ENCODE results near the gene RNF207. TPM values are rescaled to one million over a fixed set of nuclear protein-coding genes. Genes with fewer than 3 reads are reported as not detected.

Gene RNF207
- total and polyA plus RNA-seq, 2 donors (not counting 1 experiment from before 2014, with no cell fraction given) = 2.6 to 17.2 TPM

GRCh38 chr1:6158181-6158580 is 47.7 kb upstream of the RNF207 start:
- H3K9ac ChIP-seq (ENCODE audit: insufficient read depth, low read length) = no peak overlapping the region

GRCh38 chr1:6162341-6162740 is 43.6 kb upstream of the RNF207 start:
- Histone ChIP-seq H3K9me3 (ENCODE audit: control insufficient read depth, insufficient read depth, low read depth, low read length) (no peaks in the 10 kb centered on the region), H3K4me1 (ENCODE audit: control insufficient read depth, extremely low read depth, insufficient read depth, low read length) (no peaks in the 10 kb centered on the region), H4K20me1 (ENCODE audit: control insufficient read depth, extremely low read depth, insufficient read depth, low read length) (no peaks in the 10 kb centered on the region), H3K36me3 (ENCODE audit: control insufficient read depth, insufficient read depth, low read length) (no peaks in the 10 kb centered on the region), H3K79me2 (ENCODE audit: control insufficient read depth, insufficient read depth, low read length) (no peaks in the 10 kb centered on the region), H3K4me2 (ENCODE audit: extremely low read depth, insufficient read depth, low read length) (no peak overlapping the region), H3K27me3 (ENCODE audit: control insufficient read depth, insufficient read depth, low read length) (no peaks in the 10 kb centered on the region), H2AFZ (ENCODE audit: low read length) (no peak overlapping the region), H3K4me3 (replicated peaks in 1 of 4; ENCODE audit: control extremely low read depth in 1 of 4, insufficient read depth in 1 of 4, low read depth in 3 of 4, low read length in 4 of 4) (no peak overlapping the region), H3K9ac (ENCODE audit: insufficient read depth, low read length) (no peak overlapping the region), H3K27ac (ENCODE audit: insufficient read depth, low read length) (no peak overlapping the region)
- no peak for DNase-seq (ENCODE audit: low read depth in 2 of 2)
- no peak for TF ChIP-seq EZH2 (IDR thresholded peaks at IDR 0.05; ENCODE audit: low read length, missing control alignments)
- TF ChIP-seq CTCF (conservative IDR thresholded peaks at IDR 0.05 in 1 of 2, IDR thresholded peaks at IDR 0.05 in 1 of 2; ENCODE audit: low read depth in 1 of 2, low read length in 2 of 2) = no peak

More at GRCh38 chr1:6158181-6158580, 47.7 kb upstream of the RNF207 start:
- no peak overlapping the region for H3K4me2 ChIP-seq (ENCODE audit: extremely low read depth, insufficient read depth, low read length)
- no peaks in the 10 kb centered on the region for H3K36me3 ChIP-seq (ENCODE audit: control insufficient read depth, insufficient read depth, low read length)
- no peak overlapping the region for H2AFZ ChIP-seq (ENCODE audit: low read length)
- H3K9me3 ChIP-seq (ENCODE audit: control insufficient read depth, insufficient read depth, low read depth, low read length) = no peaks in the 10 kb centered on the region
- no peak for DNase-seq (ENCODE audit: low read depth in 2 of 2)
- no peak overlapping the region for H3K27ac ChIP-seq (ENCODE audit: insufficient read depth, low read length)
- H4K20me1 ChIP-seq (ENCODE audit: control insufficient read depth, extremely low read depth, insufficient read depth, low read length) = no peaks in the 10 kb centered on the region
- H3K79me2 ChIP-seq (ENCODE audit: control insufficient read depth, insufficient read depth, low read length) = no peaks in the 10 kb centered on the region
- H3K4me1 ChIP-seq (ENCODE audit: control insufficient read depth, extremely low read depth, insufficient read depth, low read length) = no peaks in the 10 kb centered on the region
- TF ChIP-seq EZH2 (IDR thresholded peaks at IDR 0.05; ENCODE audit: low read length, missing control alignments) (no peak), CTCF (conservative IDR thresholded peaks at IDR 0.05 in 1 of 2, IDR thresholded peaks at IDR 0.05 in 1 of 2; ENCODE audit: low read depth in 1 of 2, low read length in 2 of 2) (no peak)
- no peaks in the 10 kb centered on the region for H3K27me3 ChIP-seq (ENCODE audit: control insufficient read depth, insufficient read depth, low read length)
- H3K4me3 ChIP-seq (replicated peaks in 1 of 4; ENCODE audit: control extremely low read depth in 1 of 4, insufficient read depth in 1 of 4, low read depth in 3 of 4, low read length in 4 of 4) = no peak overlapping the region

- Histone ChIP-seq H3K9ac (ENCODE audit: insufficient read depth, low read length) (no peak overlapping the region), H2AFZ (ENCODE audit: low read length) (no peak overlapping the region), H3K79me2 (ENCODE audit: control insufficient read depth, insufficient read depth, low read length) (no peaks in the 10 kb centered on the region), H3K4me3 (replicated peaks in 1 of 4; ENCODE audit: control extremely low read depth in 1 of 4, insufficient read depth in 1 of 4, low read depth in 3 of 4, low read length in 4 of 4) (no peak overlapping the region), H4K20me1 (ENCODE audit: control insufficient read depth, extremely low read depth, insufficient read depth, low read length) (no peaks in the 10 kb centered on the region), H3K4me2 (ENCODE audit: extremely low read depth, insufficient read depth, low read length) (no peak overlapping the region), H3K4me1 (ENCODE audit: control insufficient read depth, extremely low read depth, insufficient read depth, low read length) (no peaks in the 10 kb centered on the region), H3K9me3 (ENCODE audit: control insufficient read depth, insufficient read depth, low read depth, low read length) (no peaks in the 10 kb centered on the region), H3K36me3 (ENCODE audit: control insufficient read depth, insufficient read depth, low read length) (no peaks in the 10 kb centered on the region), H3K27me3 (ENCODE audit: control insufficient read depth, insufficient read depth, low read length) (no peaks in the 10 kb centered on the region), H3K27ac (ENCODE audit: insufficient read depth, low read length) (no peak overlapping the region)
- TF ChIP-seq CTCF (conservative IDR thresholded peaks at IDR 0.05 in 1 of 2, IDR thresholded peaks at IDR 0.05 in 1 of 2; ENCODE audit: low read depth in 1 of 2, low read length in 2 of 2) (no peak), EZH2 (IDR thresholded peaks at IDR 0.05; ENCODE audit: low read length, missing control alignments) (no peak)
- DNase-seq (ENCODE audit: low read depth in 2 of 2) = no peak
Observed at GRCh38 chr1:6162773-6163172, 43.1 kb upstream of the RNF207 start.
